ENCODE measurements around the gene CADM2.

CADM2 gene

DNA sequence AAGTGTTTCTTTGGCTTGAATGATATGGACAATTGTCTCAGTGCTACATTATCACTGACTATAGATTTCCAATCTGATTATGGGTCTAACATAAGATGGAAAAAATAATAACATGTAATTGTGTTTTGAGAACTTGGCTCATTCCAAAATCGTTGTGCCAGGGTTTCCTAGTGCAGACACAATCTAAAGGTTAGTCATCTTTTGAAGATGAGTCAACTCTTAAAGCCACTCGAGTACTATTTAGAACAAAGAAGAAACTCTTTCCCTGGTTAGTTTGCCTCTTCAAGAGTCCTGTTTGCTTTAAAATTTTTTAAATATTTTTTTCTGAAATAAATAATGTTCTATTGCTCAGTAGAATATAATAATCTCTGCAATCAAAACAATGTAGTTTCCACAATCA lies 301.0 kb downstream of the CADM2 start:
- Histone ChIP-seq H3K27ac (ENCODE audit: extremely low read depth, low read depth, low read length) (no peak overlapping the region), H3K4me1 (ENCODE audit: control insufficient read depth, insufficient read depth, low read length) (no peaks in the 10 kb centered on the region), H3K4me3 (ENCODE audit: low read depth, low read length) (no peak overlapping the region), H3K36me3 (ENCODE audit: control insufficient read depth in 2 of 2, insufficient read depth in 1 of 2, low read length in 2 of 2) (no peaks in the 10 kb centered on the region), H3K9me3 (ENCODE audit: control insufficient read depth, insufficient read depth, low read depth, low read length) (no peaks in the 10 kb centered on the region)
- no peak for TF ChIP-seq ZNF155 (tag by site-specific recombination; IDR thresholded peaks at IDR 0.05)
- TF ChIP-seq, protein P1, sequence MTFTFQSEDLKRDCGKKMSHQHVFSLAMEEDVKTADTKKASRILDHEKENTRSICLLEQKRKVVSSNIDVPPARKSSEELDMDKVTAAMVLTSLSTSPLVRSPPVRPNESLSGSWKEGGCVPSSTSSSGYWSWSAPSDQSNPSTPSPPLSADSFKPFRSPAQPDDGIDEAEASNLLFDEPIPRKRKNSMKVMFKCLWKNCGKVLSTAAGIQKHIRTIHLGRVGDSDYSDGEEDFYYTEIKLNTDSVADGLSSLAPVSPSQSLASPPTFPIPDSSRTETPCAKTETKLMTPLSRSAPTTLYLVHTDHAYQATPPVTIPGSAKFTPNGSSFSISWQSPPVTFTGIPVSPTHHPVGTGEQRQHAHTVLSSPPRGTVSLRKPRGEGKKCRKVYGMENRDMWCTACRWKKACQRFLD (tag by site-specific recombination; IDR thresholded peaks at IDR 0.05): no peak
- CTCF ChIA-PET: no interaction called here
- POLR2A ChIA-PET: no interaction called here

DNA sequence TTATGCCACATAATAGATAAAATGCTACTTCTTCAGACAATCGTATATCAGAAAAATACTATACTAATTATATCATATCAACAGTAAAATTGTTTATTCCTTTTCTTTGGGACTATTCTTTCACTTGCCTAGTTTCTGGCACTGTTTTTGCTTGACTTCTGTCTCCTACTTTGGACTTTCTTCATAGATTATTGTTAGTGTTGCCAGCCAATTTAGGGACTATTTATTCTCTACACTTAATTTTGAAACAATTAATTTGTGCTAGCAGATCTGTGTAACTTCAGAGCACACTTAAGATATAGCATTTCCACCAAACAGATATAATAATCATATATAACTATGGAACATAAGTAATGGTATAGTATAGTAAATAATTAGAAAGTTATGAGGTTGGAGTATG lies 305.6 kb downstream of the CADM2 start:
- no peaks in the 10 kb centered on the region for H3K9me3 ChIP-seq (ENCODE audit: control insufficient read depth, insufficient read depth, low read depth, low read length)
- TF ChIP-seq ZNF677 (tag by site-specific recombination; IDR thresholded peaks at IDR 0.05): no peak
- no peak for TF ChIP-seq ZNF223 (tag by site-specific recombination; IDR thresholded peaks at IDR 0.05)
- no peak for TF ChIP-seq RBAK (tag by site-specific recombination; IDR thresholded peaks at IDR 0.05)
- TF ChIP-seq MEIS1 (CRISPR knock-in tag; IDR thresholded peaks at IDR 0.05; ENCODE audit: borderline replicate concordance): no peak
- TF ChIP-seq ZNF37A (tag by site-specific recombination; IDR thresholded peaks at IDR 0.05): no peak
- no peak for TF ChIP-seq ZNF112 (tag by site-specific recombination; IDR thresholded peaks at IDR 0.05)
- TF ChIP-seq, protein P2, sequence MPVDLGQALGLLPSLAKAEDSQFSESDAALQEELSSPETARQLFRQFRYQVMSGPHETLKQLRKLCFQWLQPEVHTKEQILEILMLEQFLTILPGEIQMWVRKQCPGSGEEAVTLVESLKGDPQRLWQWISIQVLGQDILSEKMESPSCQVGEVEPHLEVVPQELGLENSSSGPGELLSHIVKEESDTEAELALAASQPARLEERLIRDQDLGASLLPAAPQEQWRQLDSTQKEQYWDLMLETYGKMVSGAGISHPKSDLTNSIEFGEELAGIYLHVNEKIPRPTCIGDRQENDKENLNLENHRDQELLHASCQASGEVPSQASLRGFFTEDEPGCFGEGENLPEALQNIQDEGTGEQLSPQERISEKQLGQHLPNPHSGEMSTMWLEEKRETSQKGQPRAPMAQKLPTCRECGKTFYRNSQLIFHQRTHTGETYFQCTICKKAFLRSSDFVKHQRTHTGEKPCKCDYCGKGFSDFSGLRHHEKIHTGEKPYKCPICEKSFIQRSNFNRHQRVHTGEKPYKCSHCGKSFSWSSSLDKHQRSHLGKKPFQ (tag by site-specific recombination; IDR thresholded peaks at IDR 0.05): no peak
- TF ChIP-seq ZNF214 (tag by site-specific recombination; IDR thresholded peaks at IDR 0.05; ENCODE audit: borderline replicate concordance): no peak
- no peaks in the 10 kb centered on the region for H3K36me3 ChIP-seq (ENCODE audit: control insufficient read depth in 2 of 2, insufficient read depth in 1 of 2, low read length in 2 of 2)
- ChIA-PET POLR2A (no interaction called here), CTCF (no interaction called here)
- no peak overlapping the region for H3K27ac ChIP-seq (ENCODE audit: extremely low read depth, low read depth, low read length)
- H3K4me3 ChIP-seq (ENCODE audit: low read depth, low read length): no peak overlapping the region
- H3K4me1 ChIP-seq (ENCODE audit: control insufficient read depth, insufficient read depth, low read length): no peaks in the 10 kb centered on the region

DNA sequence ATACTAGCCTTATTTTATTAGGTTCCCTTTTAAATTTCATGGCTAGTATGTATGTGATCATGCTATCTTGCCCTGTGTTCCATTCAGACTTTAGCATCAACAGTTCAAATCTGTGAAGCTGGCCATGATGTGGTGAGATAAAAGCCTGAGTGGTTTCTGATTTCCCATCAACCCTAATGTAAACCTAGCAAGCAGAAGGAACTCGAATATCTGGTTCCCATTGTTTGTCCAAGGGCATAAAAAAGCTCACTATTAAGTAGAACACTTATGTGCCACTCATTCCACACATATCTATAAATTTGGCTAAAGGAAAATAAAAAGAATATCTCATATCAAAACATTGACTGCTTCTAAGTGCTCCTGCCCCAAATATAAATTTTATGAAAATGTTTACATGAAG lies 311.7 kb downstream of the CADM2 start:
- Histone ChIP-seq H3K9me3 (ENCODE audit: control insufficient read depth, insufficient read depth, low read depth, low read length) (no peaks in the 10 kb centered on the region), H3K4me3 (ENCODE audit: low read depth, low read length) (no peak overlapping the region), H3K36me3 (ENCODE audit: control insufficient read depth in 2 of 2, insufficient read depth in 1 of 2, low read length in 2 of 2) (no peaks in the 10 kb centered on the region), H3K4me1 (ENCODE audit: control insufficient read depth, insufficient read depth, low read length) (no peaks in the 10 kb centered on the region), H3K27ac (ENCODE audit: extremely low read depth, low read depth, low read length) (no peak overlapping the region)
- ChIA-PET CTCF (interaction anchor here (0.6 kb wide), 1 partner anchor 245 kb away, joined by 3 read pairs; no protein-coding TSS in a partner anchor), POLR2A (no interaction called here)
- TF ChIP-seq SP7 (tag by site-specific recombination; IDR thresholded peaks at IDR 0.05) (no peak), ZNF341 (tag by site-specific recombination; IDR thresholded peaks at IDR 0.05; ENCODE audit: low read depth) (no peak), MEIS1 (CRISPR knock-in tag; IDR thresholded peaks at IDR 0.05; ENCODE audit: borderline replicate concordance) (no peak), ZNF792 (tag by site-specific recombination; IDR thresholded peaks at IDR 0.05) (no peak), ZNF157 (tag by site-specific recombination; IDR thresholded peaks at IDR 0.05) (no peak), OVOL3 (tag by site-specific recombination; IDR thresholded peaks at IDR 0.05) (no peak), ZNF76 (tag by site-specific recombination; IDR thresholded peaks at IDR 0.05; ENCODE audit: borderline replicate concordance, low read depth) (no peak), ZNF529 (tag by site-specific recombination; IDR thresholded peaks at IDR 0.05; ENCODE audit: insufficient replicate concordance) (no peak), ZNF324 (tag by site-specific recombination; IDR thresholded peaks at IDR 0.05) (no peak), WT1 (tag by site-specific recombination; IDR thresholded peaks at IDR 0.05) (no peak), KLF1 (tag by site-specific recombination; IDR thresholded peaks at IDR 0.05) (no peak), ZNF335 (tag by site-specific recombination; conservative IDR thresholded peaks at IDR 0.05) (no peak), SP3 (tag by site-specific recombination; IDR thresholded peaks at IDR 0.05) (no peak), ZNF214 (tag by site-specific recombination; IDR thresholded peaks at IDR 0.05; ENCODE audit: borderline replicate concordance) (no peak)
- TF ChIP-seq, protein P3, sequence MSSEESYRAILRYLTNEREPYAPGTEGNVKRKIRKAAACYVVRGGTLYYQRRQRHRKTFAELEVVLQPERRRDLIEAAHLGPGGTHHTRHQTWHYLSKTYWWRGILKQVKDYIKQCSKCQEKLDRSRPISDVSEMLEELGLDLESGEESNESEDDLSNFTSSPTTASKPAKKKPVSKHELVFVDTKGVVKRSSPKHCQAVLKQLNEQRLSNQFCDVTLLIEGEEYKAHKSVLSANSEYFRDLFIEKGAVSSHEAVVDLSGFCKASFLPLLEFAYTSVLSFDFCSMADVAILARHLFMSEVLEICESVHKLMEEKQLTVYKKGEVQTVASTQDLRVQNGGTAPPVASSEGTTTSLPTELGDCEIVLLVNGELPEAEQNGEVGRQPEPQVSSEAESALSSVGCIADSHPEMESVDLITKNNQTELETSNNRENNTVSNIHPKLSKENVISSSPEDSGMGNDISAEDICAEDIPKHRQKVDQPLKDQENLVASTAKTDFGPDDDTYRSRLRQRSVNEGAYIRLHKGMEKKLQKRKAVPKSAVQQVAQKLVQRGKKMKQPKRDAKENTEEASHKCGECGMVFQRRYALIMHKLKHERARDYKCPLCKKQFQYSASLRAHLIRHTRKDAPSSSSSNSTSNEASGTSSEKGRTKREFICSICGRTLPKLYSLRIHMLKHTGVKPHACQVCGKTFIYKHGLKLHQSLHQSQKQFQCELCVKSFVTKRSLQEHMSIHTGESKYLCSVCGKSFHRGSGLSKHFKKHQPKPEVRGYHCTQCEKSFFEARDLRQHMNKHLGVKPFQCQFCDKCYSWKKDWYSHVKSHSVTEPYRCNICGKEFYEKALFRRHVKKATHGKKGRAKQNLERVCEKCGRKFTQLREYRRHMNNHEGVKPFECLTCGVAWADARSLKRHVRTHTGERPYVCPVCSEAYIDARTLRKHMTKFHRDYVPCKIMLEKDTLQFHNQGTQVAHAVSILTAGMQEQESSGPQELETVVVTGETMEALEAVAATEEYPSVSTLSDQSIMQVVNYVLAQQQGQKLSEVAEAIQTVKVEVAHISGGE (tag by site-specific recombination; conservative IDR thresholded peaks at IDR 0.05; ENCODE audit: low read depth): no peak
- TF ChIP-seq, protein P4, sequence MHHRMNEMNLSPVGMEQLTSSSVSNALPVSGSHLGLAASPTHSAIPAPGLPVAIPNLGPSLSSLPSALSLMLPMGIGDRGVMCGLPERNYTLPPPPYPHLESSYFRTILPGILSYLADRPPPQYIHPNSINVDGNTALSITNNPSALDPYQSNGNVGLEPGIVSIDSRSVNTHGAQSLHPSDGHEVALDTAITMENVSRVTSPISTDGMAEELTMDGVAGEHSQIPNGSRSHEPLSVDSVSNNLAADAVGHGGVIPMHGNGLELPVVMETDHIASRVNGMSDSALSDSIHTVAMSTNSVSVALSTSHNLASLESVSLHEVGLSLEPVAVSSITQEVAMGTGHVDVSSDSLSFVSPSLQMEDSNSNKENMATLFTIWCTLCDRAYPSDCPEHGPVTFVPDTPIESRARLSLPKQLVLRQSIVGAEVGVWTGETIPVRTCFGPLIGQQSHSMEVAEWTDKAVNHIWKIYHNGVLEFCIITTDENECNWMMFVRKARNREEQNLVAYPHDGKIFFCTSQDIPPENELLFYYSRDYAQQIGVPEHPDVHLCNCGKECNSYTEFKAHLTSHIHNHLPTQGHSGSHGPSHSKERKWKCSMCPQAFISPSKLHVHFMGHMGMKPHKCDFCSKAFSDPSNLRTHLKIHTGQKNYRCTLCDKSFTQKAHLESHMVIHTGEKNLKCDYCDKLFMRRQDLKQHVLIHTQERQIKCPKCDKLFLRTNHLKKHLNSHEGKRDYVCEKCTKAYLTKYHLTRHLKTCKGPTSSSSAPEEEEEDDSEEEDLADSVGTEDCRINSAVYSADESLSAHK (tag by site-specific recombination; IDR thresholded peaks at IDR 0.05): no peak
